Natural killer cell (primary cell): ENCODE results near the gene NPAT. TPM values are rescaled to one million over a fixed set of nuclear protein-coding genes. Genes with fewer than 3 reads are reported as not detected.

Source experiments
- ATAC-seq, 3 donors: fragments of 150-1000 bp in 2 of 3; fragments of 200-7000 bp in 1 of 3; cut with Tn5 transposase; 1 replicate in 1 of 3; 2 replicates in 2 of 3; pipeline ENCODE4 v1.10.0; 2021; ENCODE audit warnings: mild to moderate bottlenecking in 2 of 3, moderate library complexity in 2 of 3
- DNase-seq, 2 donors: peaks; one replicate each; pipeline versions ENCODE4 v3.0.0 to v3.0.0-alpha.2; 2013 to 2021; ENCODE audit warnings: mixed read lengths in 1 of 2
- H3K27ac ChIP-seq: one replicate; pipeline ENCODE4 v1.5.1; 2013; ENCODE audit warnings: mild to moderate bottlenecking, low read length
- H3K27me3 ChIP-seq: one replicate; pipeline ENCODE4 v1.6.1; 2013; ENCODE audit warnings: low read length; ENCODE audit not compliant: control insufficient read depth, insufficient read depth
- H3K36me3 ChIP-seq: one replicate; pipeline ENCODE4 v1.6.1; 2013; ENCODE audit warnings: low read length; ENCODE audit not compliant: control insufficient read depth, insufficient read depth
- H3K4me1 ChIP-seq: one replicate; pipeline ENCODE4 v1.6.1; 2013; ENCODE audit warnings: low read length; ENCODE audit not compliant: control insufficient read depth, insufficient read depth
- H3K4me3 ChIP-seq: one replicate; pipeline ENCODE4 v1.5.1; 2013; ENCODE audit warnings: low read length
- H3K9me3 ChIP-seq: one replicate; pipeline ENCODE4 v1.6.1; 2013; ENCODE audit warnings: low read length; ENCODE audit not compliant: control insufficient read depth, insufficient read depth
- H3K27ac Mint-ChIP-seq, 2 donors: one replicate each; pipeline ENCODE4 v1.8.0; 2022; ENCODE audit warnings: mild to moderate bottlenecking in 2 of 2, mixed read lengths in 2 of 2, moderate library complexity in 1 of 2
- H3K27me3 Mint-ChIP-seq, 2 donors: one replicate each; pipeline ENCODE4 v1.8.0; 2022; ENCODE audit warnings: low read depth in 2 of 2, mixed read lengths in 2 of 2
- H3K36me3 Mint-ChIP-seq: one replicate; pipeline ENCODE4 v1.8.0; 2022; ENCODE audit warnings: mixed read lengths
- H3K4me1 Mint-ChIP-seq, 2 donors: one replicate each; pipeline ENCODE4 v1.8.0; 2022; ENCODE audit warnings: mixed read lengths in 2 of 2
- H3K4me3 Mint-ChIP-seq: one replicate; pipeline ENCODE4 v1.8.0; 2022; ENCODE audit warnings: mild to moderate bottlenecking, moderate library complexity, mixed read lengths
- H3K9me3 Mint-ChIP-seq, 2 donors: one replicate each; pipeline ENCODE4 v1.8.0; 2022; ENCODE audit warnings: mixed read lengths in 2 of 2
- CTCF ChIP-seq: fragments of 200-600 bp; IDR thresholded peaks from one replicate; pipeline ENCODE4 v1.8.0; 2022; ENCODE audit warnings: antibody characterized with exemption
- WGBS: methylation state at CpG from one replicate; pipeline ENCODE4 v1.1.7; 2013; ENCODE audit warnings: missing lambda C conversion rate; ENCODE audit not compliant: insufficient coverage; 5-methylcytosine and 5-hydroxymethylcytosine counted together
- intact Hi-C: fragments of 100-400 bp; cut with micrococcal nuclease; formaldehyde crosslinking; loops from one replicate; pipeline ENCODE4 v1.14.2; 2022
- total RNA-seq, 4 donors: library from RNA; stranded (reverse); fragments of 120-200 nt in 1 of 4; gene quantifications; one replicate each; pipeline versions ENCODE4 v1.2.3 to v1.2.4, GENCODE V29; 2013 to 2022

NPAT gene
- total RNA-seq, 3 donors from 2014 or later (not counting 1 experiment from before 2014, with no cell fraction given) = 34.8 to 42.6 (median 36.1) TPM

GRCh38 chr11:108241330-108242037 lies 19.0 kb upstream of the NPAT start:
- peaks cover 67 to 74% of the 10 kb centered on the region in 2 donors for H3K4me1 Mint-ChIP-seq
- peak overlapping the region in 1 of 2 donors; percentile 95 for H3K27ac Mint-ChIP-seq
- WGBS = 33% methylated on average over 2 of the region's 4 CpGs
- DNase-seq = peak in 1 of 2 donors; percentile 56
- Histone ChIP-seq H3K36me3 (peaks cover 37% of the 10 kb centered on the region), H3K4me3 (no peak overlapping the region), H3K27ac (peak overlapping the region; percentile 82), H3K27me3 (no peaks in the 10 kb centered on the region), H3K4me1 (peaks cover 50% of the 10 kb centered on the region), H3K9me3 (no peaks in the 10 kb centered on the region)
- no peaks in the 10 kb centered on the region for H3K27me3 Mint-ChIP-seq
- peaks cover 4% of the 10 kb centered on the region for H3K36me3 Mint-ChIP-seq
- peak; percentile 48 to 63 (median 62) for ATAC-seq
- intact Hi-C loops = loop anchor here (1.0 kb wide), 1 partner anchor 18 kb away; the partner anchor contains the start of gene ATM
- H3K9me3 Mint-ChIP-seq = no peaks in the 10 kb centered on the region
- peak overlapping the region; percentile 86 for H3K4me3 Mint-ChIP-seq
- no peak for TF ChIP-seq CTCF

GRCh38 chr11:108239076-108239475 lies 16.6 kb upstream of the NPAT start:
- no peaks in the 10 kb centered on the region for H3K9me3 ChIP-seq
- peak in 1 of 2 donors; percentile 57 for DNase-seq
- H3K27me3 ChIP-seq = no peaks in the 10 kb centered on the region
- H3K4me1 ChIP-seq = peaks cover 63% of the 10 kb centered on the region
- no peak for TF ChIP-seq CTCF
- H3K36me3 ChIP-seq = peaks cover 26% of the 10 kb centered on the region
- Mint-ChIP-seq H3K9me3 (no peaks in the 10 kb centered on the region), H3K36me3 (no peaks in the 10 kb centered on the region), H3K27ac (peak overlapping the region in 1 of 2 donors; percentile 95), H3K27me3 (no peaks in the 10 kb centered on the region), H3K4me1 (peaks cover 61 to 71% of the 10 kb centered on the region in 2 donors), H3K4me3 (peak overlapping the region; percentile 76)
- no peak overlapping the region for H3K4me3 ChIP-seq
- intact Hi-C loops = no loop called here
- peak overlapping the region; percentile 94 for H3K27ac ChIP-seq
- no peak for ATAC-seq

GRCh38 chr11:108237058-108237481 lies 14.6 kb upstream of the NPAT start:
- peak overlapping the region; percentile 9 for H3K4me3 ChIP-seq
- H3K36me3 ChIP-seq = peaks cover 37% of the 10 kb centered on the region
- Mint-ChIP-seq H3K36me3 (peaks cover 4% of the 10 kb centered on the region), H3K4me3 (peak overlapping the region; percentile 92), H3K9me3 (no peaks in the 10 kb centered on the region), H3K27me3 (no peaks in the 10 kb centered on the region), H3K4me1 (peaks cover 72 to 74% of the 10 kb centered on the region in 2 donors), H3K27ac (peak overlapping the region in 1 of 2 donors; percentile 95)
- no peaks in the 10 kb centered on the region for H3K27me3 ChIP-seq
- peaks cover 65% of the 10 kb centered on the region for H3K4me1 ChIP-seq
- no peaks in the 10 kb centered on the region for H3K9me3 ChIP-seq
- peak; percentile 45 to 73 (median 60) for ATAC-seq
- peak in 1 of 2 donors; percentile 68 for DNase-seq
- H3K27ac ChIP-seq = peak overlapping the region; percentile 94
- 11% methylated on average over 1 of the region's 1 CpG for WGBS
- no peak for TF ChIP-seq CTCF
- intact Hi-C loops = no loop called here
